Mesothelial cell of epicardium (in vitro differentiated cells): Measurements from ENCODE around the gene ITGAL. TPM values are rescaled to one million over a fixed set of nuclear protein-coding genes. Genes with fewer than 3 reads are reported as not detected.
"Not testable (repeated sequence)": the region's sequence is repeated elsewhere in the genome, so short reads cannot be mapped to it uniquely, and the experiment has no call there.

ENCODE experiments used
- DNase-seq, 2 experiments: peaks; one replicate each; pipeline ENCODE4 v3.0.0; 2021; ENCODE audit warnings: low spot score in 2 of 2; ENCODE audit not compliant: unreplicated experiment in 2 of 2
- H3K27ac Mint-ChIP-seq: 2 replicates; pipeline ENCODE4 v1.8.0; 2021; ENCODE audit warnings: mixed read lengths
- H3K27me3 Mint-ChIP-seq: 2 replicates; pipeline ENCODE4 v1.8.0; 2021; ENCODE audit warnings: low read depth, mixed read lengths
- H3K36me3 Mint-ChIP-seq: 2 replicates; pipeline ENCODE4 v1.8.0; 2021; ENCODE audit warnings: mixed read lengths
- H3K4me1 Mint-ChIP-seq: 2 replicates; pipeline ENCODE4 v1.8.0; 2021; ENCODE audit warnings: mixed read lengths
- H3K4me3 Mint-ChIP-seq: 2 replicates; pipeline ENCODE4 v1.8.0; 2021; ENCODE audit warnings: mild to moderate bottlenecking, moderate library complexity, mixed read lengths
- H3K9me3 Mint-ChIP-seq: 2 replicates; pipeline ENCODE4 v1.8.0; 2021; ENCODE audit warnings: mixed read lengths
- total RNA-seq: library from RNA; stranded (reverse); gene quantifications from 3 replicates; pipeline ENCODE4 v1.2.1, GENCODE V29; 2021
- TF ChIP-seq, protein P1 (sequence below): fragments of 200-600 bp; sonication (generic); IDR thresholded peaks from one replicate; pipeline ENCODE4 v1.5.0; 2021; ENCODE audit warnings: antibody characterized with exemption; ENCODE audit not compliant: unreplicated experiment

The ITGAL gene
- total RNA-seq, 1 donor from 2014 or later: not detected

DNA sequence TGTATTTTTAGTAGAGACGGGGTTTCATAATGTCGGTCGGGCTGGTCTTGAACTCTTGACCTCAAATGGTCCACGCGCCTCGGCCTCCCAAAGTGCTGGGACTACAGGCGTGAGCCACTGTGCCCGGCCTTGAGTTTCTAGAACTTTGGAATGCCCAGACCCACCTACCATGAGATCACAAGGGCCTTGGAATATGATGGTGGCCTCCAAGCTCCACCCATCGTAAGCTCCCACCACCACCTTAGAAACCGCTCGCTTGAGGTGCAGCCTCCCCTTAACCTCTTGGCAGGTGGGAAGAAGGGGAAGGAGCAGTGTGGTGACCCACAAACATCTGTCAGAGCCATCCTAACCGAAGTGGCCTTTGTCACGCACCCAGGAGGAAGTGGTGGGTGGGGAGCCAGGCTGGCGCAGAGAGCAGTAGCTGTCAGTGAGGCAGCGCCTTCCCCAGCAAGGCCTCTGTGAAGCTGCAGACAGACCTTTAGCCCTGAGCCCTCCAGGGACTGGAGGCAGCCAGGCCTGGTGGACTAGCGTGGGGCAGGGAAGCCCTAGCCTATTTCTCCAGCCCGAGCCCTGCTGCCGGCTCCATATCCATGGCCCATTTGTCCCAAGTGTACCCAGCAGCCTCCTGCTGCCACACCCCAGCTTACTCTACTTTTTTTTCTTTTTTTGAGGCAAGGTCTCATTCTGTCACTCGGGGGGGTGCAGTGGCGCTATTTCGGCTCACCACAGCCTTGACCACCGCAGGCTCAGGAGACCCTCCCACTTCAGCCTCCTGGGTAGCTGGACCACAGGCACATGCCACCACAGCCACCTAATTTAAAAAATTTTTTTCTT lies 13.8 kb upstream of the ITGAL start:
- no peak for DNase-seq
- Mint-ChIP-seq H3K4me1 (peaks cover 2% of the 10 kb centered on the region), H3K27me3 (peaks cover 2% of the 10 kb centered on the region), H3K9me3 (peaks cover 3% of the 10 kb centered on the region), H3K27ac (no peak overlapping the region), H3K4me3 (no peak overlapping the region), H3K36me3 (no peaks in the 10 kb centered on the region)
- TF ChIP-seq, protein P1, sequence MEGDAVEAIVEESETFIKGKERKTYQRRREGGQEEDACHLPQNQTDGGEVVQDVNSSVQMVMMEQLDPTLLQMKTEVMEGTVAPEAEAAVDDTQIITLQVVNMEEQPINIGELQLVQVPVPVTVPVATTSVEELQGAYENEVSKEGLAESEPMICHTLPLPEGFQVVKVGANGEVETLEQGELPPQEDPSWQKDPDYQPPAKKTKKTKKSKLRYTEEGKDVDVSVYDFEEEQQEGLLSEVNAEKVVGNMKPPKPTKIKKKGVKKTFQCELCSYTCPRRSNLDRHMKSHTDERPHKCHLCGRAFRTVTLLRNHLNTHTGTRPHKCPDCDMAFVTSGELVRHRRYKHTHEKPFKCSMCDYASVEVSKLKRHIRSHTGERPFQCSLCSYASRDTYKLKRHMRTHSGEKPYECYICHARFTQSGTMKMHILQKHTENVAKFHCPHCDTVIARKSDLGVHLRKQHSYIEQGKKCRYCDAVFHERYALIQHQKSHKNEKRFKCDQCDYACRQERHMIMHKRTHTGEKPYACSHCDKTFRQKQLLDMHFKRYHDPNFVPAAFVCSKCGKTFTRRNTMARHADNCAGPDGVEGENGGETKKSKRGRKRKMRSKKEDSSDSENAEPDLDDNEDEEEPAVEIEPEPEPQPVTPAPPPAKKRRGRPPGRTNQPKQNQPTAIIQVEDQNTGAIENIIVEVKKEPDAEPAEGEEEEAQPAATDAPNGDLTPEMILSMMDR: no peak

DNA sequence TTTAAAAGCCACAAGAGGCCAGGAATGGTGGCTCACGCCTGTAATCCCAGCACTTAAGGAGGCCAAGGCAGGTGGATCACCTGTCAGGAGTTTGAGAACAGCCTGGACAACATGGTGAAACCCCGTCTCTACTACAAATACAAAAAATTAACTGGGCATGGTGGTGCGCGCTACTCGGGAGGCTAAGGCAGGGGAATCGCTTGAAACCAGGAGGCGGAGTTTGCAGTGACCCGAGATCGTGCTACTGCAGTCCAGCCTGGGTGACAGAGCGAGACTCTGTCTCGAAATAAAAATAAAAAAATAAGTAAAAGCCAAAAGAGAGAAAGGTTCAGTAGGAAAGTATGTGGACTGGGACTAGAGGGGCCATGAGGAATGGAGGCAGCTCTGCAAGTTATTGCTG lies 13.1 kb upstream of the ITGAL start:
- Mint-ChIP-seq H3K4me3 (no peak overlapping the region), H3K36me3 (no peaks in the 10 kb centered on the region), H3K27ac (no peak overlapping the region), H3K4me1 (peaks cover 2% of the 10 kb centered on the region), H3K27me3 (peaks cover 2% of the 10 kb centered on the region), H3K9me3 (peaks cover 3% of the 10 kb centered on the region)
- TF ChIP-seq, protein P1: no peak
- no peak for DNase-seq

DNA sequence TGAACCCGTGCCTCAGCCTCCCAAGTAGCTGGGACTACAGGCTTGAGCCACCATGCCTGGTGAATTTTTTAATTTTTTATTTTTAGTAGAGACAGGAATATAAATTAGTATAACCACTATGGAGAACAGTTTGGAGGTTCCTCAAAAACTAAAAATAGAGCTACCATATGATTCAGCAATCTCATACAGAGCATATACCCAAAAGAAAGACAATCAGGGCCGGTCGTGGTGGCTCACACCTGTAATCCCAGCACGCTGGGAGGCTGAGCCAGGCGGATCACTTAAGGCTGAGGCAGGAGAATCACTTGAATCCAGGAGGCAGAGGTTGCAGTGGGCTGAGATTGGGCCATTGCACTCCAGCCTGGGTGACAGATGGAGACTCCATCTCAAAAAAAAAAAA lies 11.1 kb upstream of the ITGAL start:
- H3K27me3 Mint-ChIP-seq, H3K4me1 Mint-ChIP-seq, H3K9me3 Mint-ChIP-seq, DNase-seq, H3K27ac Mint-ChIP-seq, H3K4me3 Mint-ChIP-seq, H3K36me3 Mint-ChIP-seq: not testable (repeated sequence)

DNA sequence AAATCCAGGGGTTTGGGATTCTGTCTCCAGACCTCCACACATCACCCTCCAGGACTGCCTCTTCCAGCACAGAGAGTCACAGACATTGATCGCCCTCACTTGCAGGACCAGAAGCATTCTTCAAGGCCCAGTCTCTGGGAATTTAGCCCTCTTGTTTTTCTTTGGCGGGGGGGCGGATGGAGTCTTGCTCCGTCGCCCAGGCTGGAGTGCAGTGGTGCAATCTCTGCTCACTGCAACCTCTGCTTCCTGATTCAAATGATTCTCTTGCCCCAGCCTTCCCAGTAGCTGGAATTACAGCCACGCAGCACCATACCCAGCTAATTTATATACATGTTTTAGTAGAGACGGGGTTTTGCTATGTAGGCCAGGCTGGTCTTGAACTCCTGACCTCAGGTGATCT lies 8.5 kb upstream of the ITGAL start:
- Mint-ChIP-seq H3K4me3 (no peak overlapping the region), H3K36me3 (no peaks in the 10 kb centered on the region), H3K9me3 (peaks cover 3% of the 10 kb centered on the region), H3K4me1 (peaks cover 6% of the 10 kb centered on the region), H3K27me3 (no peaks in the 10 kb centered on the region), H3K27ac (no peak overlapping the region)
- no peak for DNase-seq
- TF ChIP-seq, protein P1: no peak

DNA sequence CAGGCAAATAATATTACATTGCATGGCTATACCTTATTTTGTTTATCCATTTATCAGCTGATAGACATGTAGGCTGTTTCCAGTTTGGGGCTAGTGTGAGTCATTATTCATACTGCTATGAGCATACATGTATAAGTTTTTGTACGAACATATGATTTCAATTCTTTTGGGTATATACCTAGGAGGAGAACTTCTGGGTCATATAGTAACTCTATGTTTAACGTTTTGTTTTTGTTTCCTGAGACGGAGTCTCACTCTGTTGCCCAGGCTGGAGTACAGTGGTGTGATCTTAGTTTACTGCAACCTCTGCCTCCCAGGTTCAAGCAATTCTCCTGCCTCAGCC lies 2.4 kb upstream of the ITGAL start:
- no peaks in the 10 kb centered on the region for H3K27me3 Mint-ChIP-seq
- no peaks in the 10 kb centered on the region for H3K36me3 Mint-ChIP-seq
- no peak for DNase-seq
- H3K27ac Mint-ChIP-seq: no peak overlapping the region
- TF ChIP-seq, protein P1: no peak
- peaks cover 4% of the 10 kb centered on the region for H3K4me1 Mint-ChIP-seq
- H3K9me3 Mint-ChIP-seq: no peaks in the 10 kb centered on the region
- H3K4me3 Mint-ChIP-seq: no peak overlapping the region

DNA sequence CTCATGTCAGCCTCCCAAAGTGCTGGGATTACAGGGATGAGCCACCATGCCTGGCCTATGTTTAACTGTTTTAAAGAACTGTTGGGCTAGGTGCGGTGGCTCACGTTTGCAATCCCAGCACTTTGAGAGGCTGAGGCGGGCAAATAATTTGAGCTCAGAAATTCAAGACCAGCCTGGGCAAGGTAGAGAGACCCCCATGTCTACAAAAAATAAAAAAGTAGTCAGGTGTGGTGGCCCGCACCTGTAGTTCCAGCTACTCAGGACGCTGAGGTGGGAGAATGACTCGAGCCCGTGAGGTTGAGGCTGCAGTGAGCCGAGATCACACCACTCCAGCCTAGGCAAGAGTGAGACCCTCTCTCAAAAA lies 1.9 kb upstream of the ITGAL start:
- no peaks in the 10 kb centered on the region for H3K9me3 Mint-ChIP-seq
- TF ChIP-seq, protein P1: no peak

More for the DNA sequence above, 1.9 kb upstream of the ITGAL start:
- DNase-seq: no peak
- Mint-ChIP-seq H3K4me1 (peaks cover 4% of the 10 kb centered on the region), H3K27ac (no peak overlapping the region), H3K27me3 (no peaks in the 10 kb centered on the region), H3K36me3 (no peaks in the 10 kb centered on the region), H3K4me3 (no peak overlapping the region)
